Measurements from ENCODE around the gene CXCL14.

The CXCL14 gene

GRCh38 chr5:135549413-135549812 lies 29.4 kb downstream of the CXCL14 start:
- Histone ChIP-seq H3K4me1 (ENCODE audit: low read length) (peaks cover 19% of the 10 kb centered on the region), H3K9me3 (replicated peaks; ENCODE audit: insufficient read depth, low read length) (no peaks in the 10 kb centered on the region), H3K4me3 (ENCODE audit: low read length) (no peak overlapping the region), H3K9me2 (replicated peaks; ENCODE audit: insufficient read depth, low read length) (no peaks in the 10 kb centered on the region), H3F3A (ENCODE audit: insufficient read depth, low read length) (peaks cover 9% of the 10 kb centered on the region), H3K4me2 (ENCODE audit: low read depth, low read length) (no peak overlapping the region), H4K20me1 (ENCODE audit: insufficient read depth, low read length) (no peaks in the 10 kb centered on the region), H3K9ac (ENCODE audit: low read length) (no peak overlapping the region), H3K36me3 (replicated peaks; ENCODE audit: insufficient read depth, low read length) (no peaks in the 10 kb centered on the region), H2AFZ (ENCODE audit: low read length) (no peak overlapping the region), H3K27me3 (replicated peaks; ENCODE audit: insufficient read depth, low read length) (no peaks in the 10 kb centered on the region), H3K79me2 (ENCODE audit: low read length) (no peaks in the 10 kb centered on the region), H3K27ac (ENCODE audit: low read length) (no peak overlapping the region)
- TF ChIP-seq, protein P1, sequence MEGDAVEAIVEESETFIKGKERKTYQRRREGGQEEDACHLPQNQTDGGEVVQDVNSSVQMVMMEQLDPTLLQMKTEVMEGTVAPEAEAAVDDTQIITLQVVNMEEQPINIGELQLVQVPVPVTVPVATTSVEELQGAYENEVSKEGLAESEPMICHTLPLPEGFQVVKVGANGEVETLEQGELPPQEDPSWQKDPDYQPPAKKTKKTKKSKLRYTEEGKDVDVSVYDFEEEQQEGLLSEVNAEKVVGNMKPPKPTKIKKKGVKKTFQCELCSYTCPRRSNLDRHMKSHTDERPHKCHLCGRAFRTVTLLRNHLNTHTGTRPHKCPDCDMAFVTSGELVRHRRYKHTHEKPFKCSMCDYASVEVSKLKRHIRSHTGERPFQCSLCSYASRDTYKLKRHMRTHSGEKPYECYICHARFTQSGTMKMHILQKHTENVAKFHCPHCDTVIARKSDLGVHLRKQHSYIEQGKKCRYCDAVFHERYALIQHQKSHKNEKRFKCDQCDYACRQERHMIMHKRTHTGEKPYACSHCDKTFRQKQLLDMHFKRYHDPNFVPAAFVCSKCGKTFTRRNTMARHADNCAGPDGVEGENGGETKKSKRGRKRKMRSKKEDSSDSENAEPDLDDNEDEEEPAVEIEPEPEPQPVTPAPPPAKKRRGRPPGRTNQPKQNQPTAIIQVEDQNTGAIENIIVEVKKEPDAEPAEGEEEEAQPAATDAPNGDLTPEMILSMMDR (IDR thresholded peaks at IDR 0.05; ENCODE audit: low read length), result no peak
- no peak for TF ChIP-seq EZH2phosphoT487 (IDR thresholded peaks at IDR 0.05; ENCODE audit: low read length)
- no peak for DNase-seq

DNA sequence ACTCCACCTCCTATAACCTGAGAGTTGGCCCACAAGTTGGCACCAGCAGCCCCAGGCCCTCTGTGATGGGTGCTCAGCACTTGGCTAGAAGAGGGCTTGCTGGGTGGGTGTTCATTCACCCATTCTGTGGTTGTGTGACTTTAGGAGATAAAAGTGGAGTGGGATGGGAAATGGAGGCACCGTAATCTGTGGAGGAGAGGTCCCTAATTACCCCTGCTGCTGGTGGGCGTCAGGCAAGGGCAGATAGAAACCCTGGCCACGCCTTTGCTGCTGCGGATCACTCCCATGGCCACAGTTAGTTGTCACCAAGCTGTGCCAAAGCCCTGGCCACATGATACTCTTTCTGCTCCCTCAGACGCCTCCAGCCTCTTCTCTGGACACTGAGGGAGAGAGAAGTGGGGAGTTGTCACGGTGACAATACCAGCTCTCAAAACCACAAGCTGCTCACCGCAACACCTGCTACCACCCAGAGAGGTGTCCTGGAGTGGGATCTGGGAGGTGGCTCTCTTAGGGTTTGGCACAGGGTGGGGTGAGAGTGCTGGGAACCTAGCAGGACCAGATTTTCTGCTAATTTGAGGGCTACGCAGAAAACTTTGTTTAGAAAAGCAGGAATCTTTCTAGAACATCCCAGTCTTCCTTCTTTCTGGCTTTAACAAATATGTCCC lies 31.1 kb downstream of the CXCL14 start:
- Histone ChIP-seq H3K9me2 (replicated peaks; ENCODE audit: insufficient read depth, low read length) (no peaks in the 10 kb centered on the region), H3F3A (ENCODE audit: insufficient read depth, low read length) (peaks cover 15% of the 10 kb centered on the region), H3K9me3 (replicated peaks; ENCODE audit: insufficient read depth, low read length) (no peaks in the 10 kb centered on the region), H2AFZ (ENCODE audit: low read length) (no peak overlapping the region), H3K9ac (ENCODE audit: low read length) (no peak overlapping the region), H3K4me3 (ENCODE audit: low read length) (no peak overlapping the region), H4K20me1 (ENCODE audit: insufficient read depth, low read length) (no peaks in the 10 kb centered on the region), H3K4me2 (ENCODE audit: low read depth, low read length) (peak overlapping the region; percentile 48), H3K36me3 (replicated peaks; ENCODE audit: insufficient read depth, low read length) (no peaks in the 10 kb centered on the region), H3K27me3 (replicated peaks; ENCODE audit: insufficient read depth, low read length) (no peaks in the 10 kb centered on the region), H3K79me2 (ENCODE audit: low read length) (no peaks in the 10 kb centered on the region), H3K4me1 (ENCODE audit: low read length) (peaks cover 19% of the 10 kb centered on the region), H3K27ac (ENCODE audit: low read length) (peak overlapping the region; percentile 1; the same call in 1 of the 2 replicates)
- TF ChIP-seq EZH2phosphoT487 (IDR thresholded peaks at IDR 0.05; ENCODE audit: low read length) (no peak), EZH2 (optimal IDR thresholded peaks at IDR 0.05; ENCODE audit: low read depth, low read length) (no peak)
- TF ChIP-seq, protein P1 (IDR thresholded peaks at IDR 0.05; ENCODE audit: low read length), result no peak
- peak; percentile 78 for DNase-seq

DNA sequence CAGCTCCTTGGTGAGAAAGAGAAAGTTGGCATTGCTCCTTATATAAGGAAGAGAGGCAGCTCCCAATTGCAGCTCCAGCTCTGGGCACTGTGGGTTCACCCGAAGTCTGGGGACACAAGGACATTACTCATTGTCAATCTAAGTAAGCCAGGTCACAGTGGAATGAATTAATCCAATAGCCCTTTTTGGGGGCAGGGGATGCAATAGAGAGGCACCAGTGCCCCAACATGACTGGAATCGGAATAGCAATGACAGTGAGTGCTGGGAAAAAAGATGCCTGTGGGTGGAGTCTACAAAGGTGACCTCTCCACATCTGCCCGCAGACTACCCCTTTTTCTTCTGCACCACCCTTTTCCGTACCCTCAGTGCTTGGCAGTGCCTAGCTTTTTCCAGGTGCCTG lies 31.9 kb downstream of the CXCL14 start:
- no peaks in the 10 kb centered on the region for H3K9me3 ChIP-seq (replicated peaks; ENCODE audit: insufficient read depth, low read length)
- TF ChIP-seq EZH2phosphoT487 (IDR thresholded peaks at IDR 0.05; ENCODE audit: low read length) (no peak), EZH2 (optimal IDR thresholded peaks at IDR 0.05; ENCODE audit: low read depth, low read length) (no peak)
- TF ChIP-seq, protein P1 (IDR thresholded peaks at IDR 0.05; ENCODE audit: low read length), result no peak
- no peaks in the 10 kb centered on the region for H3K27me3 ChIP-seq (replicated peaks; ENCODE audit: insufficient read depth, low read length)
- no peaks in the 10 kb centered on the region for H3K36me3 ChIP-seq (replicated peaks; ENCODE audit: insufficient read depth, low read length)
- H4K20me1 ChIP-seq (ENCODE audit: insufficient read depth, low read length), result no peaks in the 10 kb centered on the region
- H3K27ac ChIP-seq (ENCODE audit: low read length), result no peak overlapping the region
- H3F3A ChIP-seq (ENCODE audit: insufficient read depth, low read length), result peaks cover 18% of the 10 kb centered on the region
- peaks cover 25% of the 10 kb centered on the region for H3K4me1 ChIP-seq (ENCODE audit: low read length)
- peak overlapping the region; percentile 48; the same call in 1 of the 2 replicates for H3K4me2 ChIP-seq (ENCODE audit: low read depth, low read length)
- H3K9me2 ChIP-seq (replicated peaks; ENCODE audit: insufficient read depth, low read length), result no peaks in the 10 kb centered on the region
- no peak for DNase-seq
- no peak overlapping the region for H3K9ac ChIP-seq (ENCODE audit: low read length)
- no peak overlapping the region for H3K4me3 ChIP-seq (ENCODE audit: low read length)
- H2AFZ ChIP-seq (ENCODE audit: low read length), result no peak overlapping the region
- no peaks in the 10 kb centered on the region for H3K79me2 ChIP-seq (ENCODE audit: low read length)

Data from MM.1S (cell line).